LNCAP (cell line): ENCODE results near the gene RAB40C.

Source experiments
- TF ChIP-seq, protein P1 (sequence below): fragments of 450-650 bp; IDR thresholded peaks from 2 replicates; pipeline ENCODE4 v1.5.1; 2017; ENCODE audit warnings: mild to moderate bottlenecking

The RAB40C gene

GRCh38 chr16:566475-567372 lies 23.1 kb upstream of the RAB40C start, which contains the start of gene NHLRC4:
Gene NHLRC4 (plus strand): TSS chr16:567005. CDS start chr16:568048, 1,043 bp downstream.
- TF ChIP-seq, protein P1, sequence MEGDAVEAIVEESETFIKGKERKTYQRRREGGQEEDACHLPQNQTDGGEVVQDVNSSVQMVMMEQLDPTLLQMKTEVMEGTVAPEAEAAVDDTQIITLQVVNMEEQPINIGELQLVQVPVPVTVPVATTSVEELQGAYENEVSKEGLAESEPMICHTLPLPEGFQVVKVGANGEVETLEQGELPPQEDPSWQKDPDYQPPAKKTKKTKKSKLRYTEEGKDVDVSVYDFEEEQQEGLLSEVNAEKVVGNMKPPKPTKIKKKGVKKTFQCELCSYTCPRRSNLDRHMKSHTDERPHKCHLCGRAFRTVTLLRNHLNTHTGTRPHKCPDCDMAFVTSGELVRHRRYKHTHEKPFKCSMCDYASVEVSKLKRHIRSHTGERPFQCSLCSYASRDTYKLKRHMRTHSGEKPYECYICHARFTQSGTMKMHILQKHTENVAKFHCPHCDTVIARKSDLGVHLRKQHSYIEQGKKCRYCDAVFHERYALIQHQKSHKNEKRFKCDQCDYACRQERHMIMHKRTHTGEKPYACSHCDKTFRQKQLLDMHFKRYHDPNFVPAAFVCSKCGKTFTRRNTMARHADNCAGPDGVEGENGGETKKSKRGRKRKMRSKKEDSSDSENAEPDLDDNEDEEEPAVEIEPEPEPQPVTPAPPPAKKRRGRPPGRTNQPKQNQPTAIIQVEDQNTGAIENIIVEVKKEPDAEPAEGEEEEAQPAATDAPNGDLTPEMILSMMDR: no peak

- TF ChIP-seq, protein P1: no peak
These were observed 22.3 kb upstream of the RAB40C start for GRCh38 chr16:567373-568256.

DNA sequence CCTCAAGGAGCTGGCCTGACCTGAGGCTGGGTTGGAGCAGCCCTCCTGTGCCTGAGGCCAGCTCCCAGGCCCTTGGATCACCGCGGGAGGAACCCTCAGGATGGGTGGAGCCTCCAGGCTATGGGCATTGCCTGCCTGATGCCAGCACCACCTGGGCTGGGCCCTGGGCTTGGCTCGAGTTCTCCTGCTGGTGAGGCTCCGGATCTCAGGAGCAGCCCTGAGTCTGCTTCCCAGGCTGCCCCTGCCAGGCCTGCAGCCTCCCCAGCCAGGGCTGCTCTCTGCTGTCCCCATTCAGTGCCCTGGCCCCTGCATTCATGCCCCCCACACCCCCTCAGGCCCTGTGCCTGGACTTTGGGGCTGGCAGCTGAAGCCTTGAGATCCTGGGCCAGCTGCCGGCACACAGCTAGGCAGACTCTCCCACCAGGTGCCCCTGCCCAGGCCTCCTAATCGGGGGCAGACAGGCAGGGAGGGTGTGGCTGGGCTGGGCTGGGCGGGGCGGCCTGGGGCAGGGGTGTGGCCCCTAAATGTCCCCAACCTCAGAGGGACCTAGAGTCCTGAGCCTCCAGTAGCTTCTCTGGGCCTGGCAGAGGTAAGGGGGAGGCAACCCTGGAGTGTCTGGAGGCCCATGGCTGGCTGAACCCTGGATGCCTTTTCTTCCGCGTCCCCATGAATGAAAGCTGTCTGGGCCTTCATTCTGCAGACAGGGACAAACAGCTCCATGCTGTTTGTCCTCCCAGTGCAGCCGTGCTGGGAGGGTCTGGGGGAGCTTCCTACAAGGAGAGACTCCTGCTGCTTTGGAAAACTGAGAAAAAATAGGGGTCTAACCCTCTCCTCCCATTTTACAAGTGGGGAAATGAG lies 21.2 kb upstream of the RAB40C start:
- TF ChIP-seq, protein P1: no peak

GRCh38 chr16:569445-570254 lies 20.2 kb upstream of the RAB40C start, which contains the start of gene PIGQ:
Gene PIGQ (plus strand): TSS chr16:569968. CDS start chr16:574075, 4,107 bp downstream.
- TF ChIP-seq, protein P1: no peak

DNA sequence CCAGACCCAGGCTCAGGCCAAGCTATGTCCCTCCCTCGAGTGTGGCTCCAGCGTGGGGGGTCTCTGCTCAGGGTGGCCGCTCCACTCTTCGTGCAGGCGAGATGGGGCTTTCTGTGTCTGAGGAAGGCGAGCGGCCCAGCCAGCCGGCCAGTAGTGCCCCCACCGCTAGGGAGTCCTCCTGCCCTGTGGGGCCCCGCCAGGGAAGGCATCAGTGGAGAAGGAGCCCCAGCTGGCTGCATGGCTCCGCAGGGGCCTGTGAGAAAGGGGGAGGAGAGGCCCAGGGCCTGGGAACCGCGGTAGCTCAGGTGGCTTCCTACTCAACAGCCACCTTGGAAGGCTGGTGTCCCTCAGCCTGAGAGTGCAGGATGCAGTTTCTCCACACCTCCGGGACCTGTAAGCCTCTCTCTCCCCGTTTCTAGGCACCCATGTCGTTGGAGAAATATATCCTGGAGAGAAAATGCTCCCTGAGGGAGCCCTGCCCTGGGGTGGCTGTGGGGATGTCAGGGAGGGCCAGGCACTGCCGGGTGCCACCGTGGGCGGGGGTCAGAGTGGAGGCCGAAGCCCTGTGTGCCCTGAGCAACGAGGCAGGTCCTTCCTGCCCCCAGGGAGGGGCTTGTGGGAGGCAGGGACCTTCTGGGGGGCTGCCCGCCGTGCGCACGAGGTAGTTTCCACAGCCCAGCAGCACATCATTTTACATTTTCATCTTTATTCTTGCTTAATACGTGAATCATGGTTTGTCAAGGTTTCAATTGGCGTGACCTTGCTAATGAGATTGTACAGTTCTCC lies 16.8 kb upstream of the RAB40C start:
- TF ChIP-seq, protein P1: no peak

GRCh38 chr16:574021-574760 lies 15.7 kb upstream of the RAB40C start:
- TF ChIP-seq, protein P1: no peak
